Muscle layer of duodenum (tissue), 2 donors: Measurements from ENCODE around the gene HHIPL2.
"Not testable (repeated sequence)": the region's sequence is repeated elsewhere in the genome, so short reads cannot be mapped to it uniquely, and the experiment has no call there.

Experiments
- H3K27ac ChIP-seq: one replicate; pipeline ENCODE4 v1.7.0; 2013; ENCODE audit warnings: mild to moderate bottlenecking, low read length
- H3K27me3 ChIP-seq: one replicate; pipeline ENCODE4 v1.7.0; 2013; ENCODE audit warnings: low read depth, mild to moderate bottlenecking, control low read depth, low read length
- H3K36me3 ChIP-seq, 2 donors: one replicate each; pipeline ENCODE4 v1.7.0; 2013; ENCODE audit warnings: low read length in 2 of 2, control low read depth in 1 of 2, mild to moderate bottlenecking in 1 of 2; ENCODE audit not compliant: insufficient read depth in 2 of 2, control insufficient read depth in 1 of 2
- H3K4me1 ChIP-seq, 2 donors: one replicate each; pipeline ENCODE4 v1.7.0; 2013; ENCODE audit warnings: low read length in 2 of 2, mild to moderate bottlenecking in 2 of 2, control low read depth in 1 of 2, moderate library complexity in 1 of 2; ENCODE audit not compliant: insufficient read depth in 2 of 2, control insufficient read depth in 1 of 2
- H3K4me3 ChIP-seq, 2 donors: one replicate each; pipeline ENCODE4 v1.7.0; 2013; ENCODE audit warnings: low read length in 2 of 2, low read depth in 1 of 2, mild to moderate bottlenecking in 1 of 2
- H3K9me3 ChIP-seq, 2 donors: one replicate each; pipeline ENCODE4 v1.7.0; 2013; ENCODE audit warnings: low read length in 2 of 2, control low read depth in 1 of 2, mild to moderate bottlenecking in 1 of 2; ENCODE audit not compliant: control insufficient read depth in 1 of 2
- donor health status: healthy.

The HHIPL2 gene

GRCh38 chr1:222539951-222540597 lies 7.8 kb downstream of the HHIPL2 start:
- Histone ChIP-seq H3K27me3 (no peaks in the 10 kb centered on the region), H3K27ac (no peak overlapping the region), H3K4me3 (no peak overlapping the region), H3K36me3 (no peaks in the 10 kb centered on the region), H3K4me1 (no peaks in the 10 kb centered on the region), H3K9me3 (no peaks in the 10 kb centered on the region)

- Histone ChIP-seq H3K4me3 (no peak overlapping the region), H3K27ac (no peak overlapping the region), H3K4me1 (no peaks in the 10 kb centered on the region), H3K27me3 (no peaks in the 10 kb centered on the region), H3K36me3 (no peaks in the 10 kb centered on the region), H3K9me3 (no peaks in the 10 kb centered on the region)
Observed at GRCh38 chr1:222535455-222535854, 12.4 kb downstream of the HHIPL2 start.

GRCh38 chr1:222530852-222531251 lies 17.1 kb downstream of the HHIPL2 start:
- Histone ChIP-seq H3K4me3 (no peak overlapping the region), H3K27me3 (no peaks in the 10 kb centered on the region), H3K27ac (no peak overlapping the region), H3K4me1 (no peaks in the 10 kb centered on the region), H3K9me3 (no peaks in the 10 kb centered on the region), H3K36me3 (no peaks in the 10 kb centered on the region)

- Histone ChIP-seq H3K4me1 (no peaks in the 10 kb centered on the region), H3K27ac (no peak overlapping the region), H3K36me3 (no peaks in the 10 kb centered on the region), H3K4me3 (no peak overlapping the region), H3K9me3 (no peaks in the 10 kb centered on the region), H3K27me3 (no peaks in the 10 kb centered on the region)
Observed at GRCh38 chr1:222529916-222530315, 18.0 kb downstream of the HHIPL2 start.

- Histone ChIP-seq H3K27me3 (no peaks in the 10 kb centered on the region), H3K4me1 (no peaks in the 10 kb centered on the region), H3K9me3 (no peaks in the 10 kb centered on the region), H3K36me3 (no peaks in the 10 kb centered on the region), H3K27ac (no peak overlapping the region), H3K4me3 (no peak overlapping the region)
Observed at GRCh38 chr1:222529181-222529580, 18.7 kb downstream of the HHIPL2 start.

- Histone ChIP-seq H3K27ac (no peak overlapping the region), H3K36me3 (no peaks in the 10 kb centered on the region), H3K27me3 (no peaks in the 10 kb centered on the region), H3K4me3 (no peak overlapping the region), H3K9me3 (no peaks in the 10 kb centered on the region), H3K4me1 (no peaks in the 10 kb centered on the region)
Observed at GRCh38 chr1:222525951-222526350, 22.0 kb downstream of the HHIPL2 start.

GRCh38 chr1:222523852-222524251 lies 24.1 kb downstream of the HHIPL2 start:
- no peak overlapping the region for H3K27ac ChIP-seq
- H3K4me1 ChIP-seq = no peaks in the 10 kb centered on the region
- no peaks in the 10 kb centered on the region for H3K9me3 ChIP-seq
- no peaks in the 10 kb centered on the region for H3K36me3 ChIP-seq
- no peak overlapping the region for H3K4me3 ChIP-seq
- H3K27me3 ChIP-seq = no peaks in the 10 kb centered on the region

- Histone ChIP-seq H3K27ac (no peak overlapping the region), H3K4me1 (no peaks in the 10 kb centered on the region), H3K27me3 (no peaks in the 10 kb centered on the region), H3K9me3 (no peaks in the 10 kb centered on the region), H3K4me3 (no peak overlapping the region), H3K36me3 (no peaks in the 10 kb centered on the region)
Observed at GRCh38 chr1:222522105-222522915, 25.6 kb downstream of the HHIPL2 start.

GRCh38 chr1:222521299-222522104 lies 26.4 kb downstream of the HHIPL2 start:
- Histone ChIP-seq H3K9me3 (no peaks in the 10 kb centered on the region), H3K27ac (no peak overlapping the region), H3K4me1 (no peaks in the 10 kb centered on the region), H3K27me3 (no peaks in the 10 kb centered on the region), H3K4me3 (no peak overlapping the region), H3K36me3 (no peaks in the 10 kb centered on the region)

GRCh38 chr1:222489496-222489895 lies 58.4 kb downstream of the HHIPL2 start:
- not testable (repeated sequence) for H3K4me3 ChIP-seq, H3K27me3 ChIP-seq, H3K9me3 ChIP-seq, H3K36me3 ChIP-seq, H3K4me1 ChIP-seq, H3K27ac ChIP-seq

- H3K36me3 ChIP-seq, H3K4me1 ChIP-seq, H3K27me3 ChIP-seq, H3K4me3 ChIP-seq, H3K27ac ChIP-seq, H3K9me3 ChIP-seq: not testable (repeated sequence)
Observed at GRCh38 chr1:222487774-222488173, 60.1 kb downstream of the HHIPL2 start.
